HepG2 (cell line): ENCODE results near the gene TBKBP1. TPM values are rescaled to one million over a fixed set of nuclear protein-coding genes. Genes with fewer than 3 reads are reported as not detected.

Source experiments
- CENPX ChIP-seq: sonication (generic); formaldehyde crosslinking; IDR thresholded peaks from 2 replicates; pipeline ENCODE4 v1.9.0; 2021; ENCODE audit warnings: mild to moderate bottlenecking, missing genetic modification reagents, moderate library complexity
- DZIP1 ChIP-seq: sonication (generic); formaldehyde crosslinking; IDR thresholded peaks from 2 replicates; pipeline ENCODE4 v1.5.0; 2020; ENCODE audit warnings: mild to moderate bottlenecking, missing genetic modification reagents
- ELF4 ChIP-seq: sonication (generic); formaldehyde crosslinking; IDR thresholded peaks from 2 replicates; pipeline ENCODE4 v1.5.0; 2020; ENCODE audit warnings: missing genetic modification reagents, mild to moderate bottlenecking, moderate library complexity, borderline replicate concordance
- IKZF4 ChIP-seq: sonication (generic); formaldehyde crosslinking; IDR thresholded peaks from 2 replicates; pipeline ENCODE4 v1.5.1; 2020; ENCODE audit warnings: borderline replicate concordance, mild to moderate bottlenecking, low read depth, missing genetic modification reagents; ENCODE audit errors: not compliant biosample characterization
- MXD1 ChIP-seq: sonication (generic); formaldehyde crosslinking; IDR thresholded peaks from 2 replicates; pipeline ENCODE4 v1.4.0; 2020; ENCODE audit warnings: mild to moderate bottlenecking, missing genetic modification reagents
- RFX1 ChIP-seq: fragments of 450-650 bp; IDR thresholded peaks from 2 replicates; pipeline ENCODE4 v1.6.1; 2017
- RNF219 ChIP-seq: sonication (generic); formaldehyde crosslinking; IDR thresholded peaks from 2 replicates; pipeline ENCODE4 v1.5.0; 2020; ENCODE audit warnings: mild to moderate bottlenecking, missing genetic modification reagents
- SAP130 ChIP-seq: IDR thresholded peaks from 2 replicates; pipeline ENCODE4 v1.6.1; 2016; ENCODE audit warnings: low read depth
- SMYD3 ChIP-seq: sonication (generic); formaldehyde crosslinking; IDR thresholded peaks from 2 replicates; pipeline ENCODE4 v1.8.1; 2023; ENCODE audit warnings: mild to moderate bottlenecking, missing genetic modification reagents
- SNRNP70 ChIP-seq: fragments of 200-400 bp; formaldehyde crosslinking; IDR thresholded peaks from 2 replicates; pipeline ENCODE4 v1.6.1; 2017; ENCODE audit warnings: mild to moderate bottlenecking, low read depth, low read length, moderate library complexity
- ZFP36 ChIP-seq: fragments of 150-350 bp; IDR thresholded peaks from 2 replicates; pipeline ENCODE4 v1.6.1; 2018; ENCODE audit warnings: borderline replicate concordance, low read length, low read depth; ENCODE audit not compliant: partially characterized antibody
- ZFP37 ChIP-seq: sonication (generic); formaldehyde crosslinking; IDR thresholded peaks from 2 replicates; pipeline ENCODE4 v1.4.0; 2020; ENCODE audit warnings: missing genetic modification reagents, borderline replicate concordance
- ZNF407 ChIP-seq: sonication (generic); formaldehyde crosslinking; IDR thresholded peaks from one replicate; pipeline ENCODE4 v1.5.1; 2020; ENCODE audit warnings: mild to moderate bottlenecking, missing genetic modification reagents; ENCODE audit errors: not compliant biosample characterization
- ZNF431 ChIP-seq: sonication (generic); formaldehyde crosslinking; IDR thresholded peaks from 2 replicates; pipeline ENCODE4 v1.9.0; 2022; ENCODE audit warnings: missing genetic modification reagents, low read depth, mild to moderate bottlenecking, borderline replicate concordance
- ZNF598 ChIP-seq: sonication (generic); formaldehyde crosslinking; IDR thresholded peaks from 2 replicates; pipeline ENCODE4 v1.5.1; 2020; ENCODE audit warnings: mild to moderate bottlenecking, missing genetic modification reagents, borderline replicate concordance
- polyA plus RNA-seq, 8 experiments: library from polyadenylated mRNA; depleted of rRNA in 3 of 8; stranded (reverse) in 7 of 8; unstranded in 1 of 8; fragments of >200 nt; fragmentation: Illumina TruSeq in 4 of 8; extraction: Trizol in 4 of 8; gene quantifications; 2 replicates each; pipeline versions ENCODE4 v1.2.1 to v1.2.3, GENCODE V29; 2011 to 2016; ENCODE audit warnings: low read depth in 4 of 8, missing spikeins in 1 of 8, mixed read lengths in 1 of 8; ENCODE audit not compliant: insufficient read depth in 1 of 8
- total RNA-seq, 5 experiments: library from RNA; depleted of rRNA; stranded (reverse); fragments of >200 nt; fragmentation: Illumina TruSeq; extraction: Trizol; gene quantifications; 2 replicates each; pipeline ENCODE4 v1.2.3, GENCODE V29; 2016; ENCODE audit warnings: low read depth in 1 of 5

The TBKBP1 gene
- total and polyA plus RNA-seq, 2 of the 13 experiments (the other 11 are each of a cell fraction or from before 2014, with no cell fraction given): 2.6 to 7.0 TPM

- no peak for TF ChIP-seq RNF219 (CRISPR knock-in tag)
- no peak for TF ChIP-seq RFX1
- no peak for TF ChIP-seq SMYD3 (CRISPR knock-in tag)
- no peak for TF ChIP-seq ZFP37
- TF ChIP-seq CENPX: no peak
- TF ChIP-seq DZIP1: no peak
- no peak for TF ChIP-seq SAP130 (CRISPR knock-in tag)
- peak; percentile 26 for TF ChIP-seq IKZF4 (CRISPR knock-in tag)
- peak; percentile 46 for TF ChIP-seq ZNF407 (CRISPR knock-in tag)
- no peak for TF ChIP-seq MXD1
- no peak for TF ChIP-seq ZNF431 (CRISPR knock-in tag)
- TF ChIP-seq ELF4: no peak
- TF ChIP-seq ZNF598 (CRISPR knock-in tag): 0 out of 2 replicates have a peak, but pooled peaks have one; percentile 55
- peak; percentile 64 for TF ChIP-seq ZFP36
- TF ChIP-seq SNRNP70: no peak
These were observed 38.6 kb downstream of the TBKBP1 start (continued) for GRCh38 chr17:47732399-47733046.
